HL-60 (cell line): ENCODE results near the gene SARDH.

ENCODE experiments used
- DNase-seq, 2 experiments: peaks; one replicate each; pipeline ENCODE4 v3.0.0-alpha.2; 2010 to 2020; ENCODE audit warnings: low read depth in 1 of 2, low spot score in 1 of 2
- H3K27ac ChIP-seq: fragments of 250-450 bp; sonication (Bioruptor Pico); replicated peaks from 2 replicates; pipeline ENCODE4 v1.5.1; 2020; ENCODE audit warnings: mild to moderate bottlenecking, moderate library complexity
- H3K27me3 ChIP-seq: fragments of 250-450 bp; sonication (Bioruptor Pico); 2 replicates; pipeline ENCODE4 v1.5.1; 2021; ENCODE audit warnings: mild to moderate bottlenecking, moderate library complexity; ENCODE audit not compliant: insufficient read depth, poor library complexity, severe bottlenecking
- H3K4me3 ChIP-seq: replicated peaks from 2 replicates; pipeline ENCODE4 v1.5.1; 2011; ENCODE audit warnings: mild to moderate bottlenecking, control low read depth, low read length; ENCODE audit not compliant: insufficient read depth
- CTCF ChIP-seq: IDR thresholded peaks from one replicate; pipeline ENCODE4 v1.5.1; 2011; ENCODE audit warnings: low read length, control low read depth, inconsistent platforms; ENCODE audit not compliant: insufficient read depth
- GABPA ChIP-seq: IDR thresholded peaks from 2 replicates; pipeline ENCODE4 v1.6.1; 2012; ENCODE audit warnings: low read depth
- POLR2AphosphoS5 ChIP-seq: IDR thresholded peaks from 2 replicates; pipeline ENCODE4 v1.6.1; 2012; ENCODE audit warnings: low read depth
- REST ChIP-seq: IDR thresholded peaks from 2 replicates; pipeline ENCODE4 v1.6.1; 2012; ENCODE audit warnings: low read depth; ENCODE audit not compliant: insufficient replicate concordance
- SPI1 ChIP-seq: IDR thresholded peaks from 2 replicates; pipeline ENCODE4 v1.6.1; 2012; ENCODE audit warnings: low read depth, mild to moderate bottlenecking, borderline replicate concordance

SARDH gene

GRCh38 chr9:133693703-133694529, 44.2 kb downstream of the SARDH start:
- TF ChIP-seq CTCF (no peak), SPI1 (no peak), POLR2AphosphoS5 (no peak), GABPA (no peak), REST (no peak)
- Histone ChIP-seq H3K27ac (no peak overlapping the region), H3K4me3 (no peak overlapping the region), H3K27me3 (peaks cover 3% of the 10 kb centered on the region)
- DNase-seq, result no peak

GRCh38 chr9:133693116-133693515, 45.0 kb downstream of the SARDH start:
- H3K4me3 ChIP-seq, result no peak overlapping the region
- no peak overlapping the region for H3K27ac ChIP-seq
- H3K27me3 ChIP-seq, result peaks cover 2% of the 10 kb centered on the region
- TF ChIP-seq REST, result no peak
- DNase-seq, result no peak

DNA sequence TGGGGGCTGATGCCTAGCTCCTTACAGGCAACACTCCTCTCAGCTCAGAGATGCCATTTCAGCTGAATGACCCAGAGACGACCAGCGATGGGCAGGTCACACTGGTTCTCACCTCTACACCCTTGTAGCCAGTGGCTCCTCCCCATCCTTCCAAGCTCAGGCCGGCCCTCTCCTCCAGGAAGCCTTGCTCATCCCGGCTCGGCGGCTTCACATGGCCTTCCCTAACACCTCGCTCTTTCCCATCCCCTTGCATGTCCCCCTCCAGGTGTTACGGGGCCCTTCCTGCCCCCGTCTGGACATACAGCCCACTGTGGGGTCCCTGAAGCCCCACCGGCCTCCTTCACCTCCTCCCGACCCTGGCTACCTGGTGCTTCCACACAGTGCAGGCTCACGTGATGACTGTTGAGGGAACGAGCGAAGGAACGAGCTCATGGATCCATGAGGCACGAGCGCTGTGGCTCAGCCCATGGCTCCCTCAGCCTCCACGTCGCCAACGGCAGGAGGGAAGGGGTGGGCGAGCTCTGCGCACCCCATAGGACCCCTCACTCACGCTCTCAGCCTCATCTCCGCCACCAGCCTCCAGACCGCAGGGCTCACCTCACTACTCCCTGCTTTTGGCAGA, 45.7 kb downstream of the SARDH start:
- Histone ChIP-seq H3K4me3 (no peak overlapping the region), H3K27me3 (no peaks in the 10 kb centered on the region), H3K27ac (no peak overlapping the region)
- TF ChIP-seq REST (no peak), SPI1 (no peak), CTCF (no peak), POLR2AphosphoS5 (no peak), GABPA (no peak)
- DNase-seq, result no peak
